Measurements from ENCODE around the gene GPR107. TPM values are rescaled to one million over a fixed set of nuclear protein-coding genes. Genes with fewer than 3 reads are reported as not detected.
A peak's percentile ranks its signal among the peaks of the same experiment; 100 is the strongest.

Gene GPR107
- total RNA-seq, 1 donor: 30.9 TPM

DNA sequence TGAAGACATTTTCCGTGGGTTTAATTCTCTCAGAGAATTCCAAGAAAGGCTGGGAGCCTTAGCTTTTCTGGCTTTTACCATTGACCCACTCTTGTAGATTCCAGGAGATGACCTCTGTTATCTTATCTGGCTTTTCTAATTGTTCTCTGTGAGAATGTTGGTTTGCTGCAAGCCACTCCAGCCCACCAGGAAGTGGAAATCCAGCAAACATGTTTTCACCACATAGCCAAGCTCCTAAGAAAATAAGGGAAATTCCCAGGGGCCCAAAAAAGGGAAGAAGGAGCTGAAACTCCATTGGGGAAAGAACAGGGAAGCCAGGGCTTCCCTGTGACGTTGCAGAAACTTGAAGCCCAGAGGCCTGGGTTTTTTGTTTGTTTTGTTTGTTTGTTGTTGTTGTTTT, 19.7 kb downstream of the GPR107 start:
- TF ChIP-seq CTCF (IDR thresholded peaks at IDR 0.05; ENCODE audit: insufficient read depth, low read length): no peak
- peak; percentile 84 for DNase-seq (ENCODE audit: low read depth)
- H3K4me3 ChIP-seq (ENCODE audit: low read depth, low read length): no peak overlapping the region

GRCh38 chr9:130078547-130078946, 24.8 kb downstream of the GPR107 start:
- TF ChIP-seq CTCF (IDR thresholded peaks at IDR 0.05; ENCODE audit: insufficient read depth, low read length): no peak
- no peak overlapping the region for H3K4me3 ChIP-seq (ENCODE audit: low read depth, low read length)
- no peak for DNase-seq (ENCODE audit: low read depth)

DNA sequence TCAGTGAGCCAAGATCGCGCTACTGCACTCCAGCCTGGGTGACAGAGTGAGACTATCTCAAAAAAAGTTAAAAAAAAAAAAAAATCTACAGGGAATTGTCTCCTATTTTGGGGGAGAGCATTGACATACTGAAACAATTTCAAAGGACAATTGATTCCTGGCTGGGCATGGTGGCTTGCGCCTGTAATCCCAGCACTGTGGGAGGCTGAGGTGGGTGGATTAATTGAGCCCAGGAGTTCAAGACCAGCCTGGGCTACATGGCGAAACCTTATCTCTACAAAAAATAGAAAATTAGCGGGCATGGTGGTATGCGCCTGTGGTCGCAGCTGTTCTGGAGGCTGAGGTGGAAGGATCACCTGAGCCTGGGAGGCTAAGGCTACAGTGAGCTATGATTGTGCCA, 30.6 kb downstream of the GPR107 start:
- no peak for DNase-seq (ENCODE audit: low read depth)
- no peak overlapping the region for H3K4me3 ChIP-seq (ENCODE audit: low read depth, low read length)
- TF ChIP-seq CTCF (IDR thresholded peaks at IDR 0.05; ENCODE audit: insufficient read depth, low read length): no peak

- H3K4me3 ChIP-seq (ENCODE audit: low read depth, low read length): no peak overlapping the region
- no peak for DNase-seq (ENCODE audit: low read depth)
- TF ChIP-seq CTCF (IDR thresholded peaks at IDR 0.05; ENCODE audit: insufficient read depth, low read length): no peak
These were observed 34.3 kb downstream of the GPR107 start for GRCh38 chr9:130088051-130088450.

GRCh38 chr9:130089141-130089540, 35.4 kb downstream of the GPR107 start:
- H3K4me3 ChIP-seq (ENCODE audit: low read depth, low read length): no peak overlapping the region
- no peak for DNase-seq (ENCODE audit: low read depth)
- no peak for TF ChIP-seq CTCF (IDR thresholded peaks at IDR 0.05; ENCODE audit: insufficient read depth, low read length)

- no peak overlapping the region for H3K4me3 ChIP-seq (ENCODE audit: low read depth, low read length)
- peak; percentile 20 for TF ChIP-seq CTCF (IDR thresholded peaks at IDR 0.05; ENCODE audit: insufficient read depth, low read length)
- no peak for DNase-seq (ENCODE audit: low read depth)
These were observed 37.2 kb downstream of the GPR107 start for GRCh38 chr9:130090915-130091314.

GRCh38 chr9:130092910-130093309, 39.2 kb downstream of the GPR107 start:
- no peak for TF ChIP-seq CTCF (IDR thresholded peaks at IDR 0.05; ENCODE audit: insufficient read depth, low read length)
- DNase-seq (ENCODE audit: low read depth): no peak
- no peak overlapping the region for H3K4me3 ChIP-seq (ENCODE audit: low read depth, low read length)
